ENCODE measurements around the gene CCR4.
"Not testable (repeated sequence)": the region's sequence is repeated elsewhere in the genome, so short reads cannot be mapped to it uniquely, and the experiment has no call there.

Gene CCR4

DNA sequence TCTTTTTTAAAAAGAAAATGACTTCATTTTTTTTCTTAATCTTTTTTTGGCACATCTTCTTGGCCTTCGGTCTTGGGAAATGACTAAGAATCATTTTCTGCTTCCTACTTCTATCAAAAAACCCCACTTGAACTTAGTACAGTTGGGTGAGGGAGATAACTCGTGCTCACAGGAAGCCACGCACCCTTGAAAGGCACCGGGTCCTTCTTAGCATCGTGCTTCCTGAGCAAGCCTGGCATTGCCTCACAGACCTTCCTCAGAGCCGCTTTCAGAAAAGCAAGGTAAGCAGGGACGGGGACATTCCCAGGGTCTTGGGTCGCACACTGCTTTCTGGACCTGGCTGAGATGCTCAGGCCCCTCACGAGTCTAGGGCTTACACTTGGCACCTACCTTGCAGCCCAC lies at the start of gene CCR4:
Gene CCR4 (plus strand): TSS at position 235 of the 402 bp plus-strand sequence. CDS start 1,779 bp downstream, outside the sequence.
- no peak for DNase-seq

DNA sequence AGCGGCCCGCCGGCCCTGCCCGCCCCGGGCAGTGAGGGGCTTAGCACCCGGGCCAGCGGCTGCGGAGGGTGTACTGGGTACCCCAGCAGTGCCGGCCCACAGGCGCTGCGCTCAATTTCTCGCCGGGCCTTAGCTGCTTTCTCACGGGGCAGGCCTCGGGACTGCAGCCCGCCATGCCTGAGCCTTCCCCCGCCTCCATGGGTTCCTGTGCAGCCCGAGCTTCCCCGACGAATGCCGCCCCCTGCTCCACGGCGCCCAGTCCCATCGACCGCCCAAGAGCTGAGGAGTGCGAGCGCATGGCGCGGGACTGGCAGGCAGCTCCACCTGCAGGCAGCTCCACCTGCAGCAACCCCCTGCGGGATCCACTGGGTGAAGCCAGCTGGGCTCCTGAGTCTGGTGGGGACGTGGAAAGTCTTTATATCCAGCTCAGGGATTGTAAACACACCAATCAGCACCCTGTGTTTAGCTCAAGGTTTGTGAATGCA lies 48.5 kb upstream of the CCR4 start:
- DNase-seq = not testable (repeated sequence)

DNA sequence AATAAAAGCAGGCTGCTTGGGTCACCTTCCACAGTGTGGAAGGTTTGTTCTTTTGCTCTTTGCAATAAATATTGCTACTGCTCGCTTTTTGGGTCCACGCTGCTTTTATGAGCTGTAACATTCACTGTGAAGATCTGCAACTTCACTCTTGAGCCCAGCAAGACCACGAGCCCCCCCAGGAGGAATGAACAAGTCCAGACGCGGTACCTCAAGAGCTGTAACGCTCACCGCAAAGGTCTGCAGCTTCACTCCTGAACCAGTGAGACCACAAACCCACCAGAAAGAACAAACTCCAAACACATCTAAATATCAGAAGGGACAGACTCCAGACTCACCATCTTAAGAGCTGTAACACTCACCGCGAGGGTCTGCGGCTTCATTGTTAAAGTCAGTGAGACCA lies 47.5 kb upstream of the CCR4 start:
- DNase-seq = no peak

DNA sequence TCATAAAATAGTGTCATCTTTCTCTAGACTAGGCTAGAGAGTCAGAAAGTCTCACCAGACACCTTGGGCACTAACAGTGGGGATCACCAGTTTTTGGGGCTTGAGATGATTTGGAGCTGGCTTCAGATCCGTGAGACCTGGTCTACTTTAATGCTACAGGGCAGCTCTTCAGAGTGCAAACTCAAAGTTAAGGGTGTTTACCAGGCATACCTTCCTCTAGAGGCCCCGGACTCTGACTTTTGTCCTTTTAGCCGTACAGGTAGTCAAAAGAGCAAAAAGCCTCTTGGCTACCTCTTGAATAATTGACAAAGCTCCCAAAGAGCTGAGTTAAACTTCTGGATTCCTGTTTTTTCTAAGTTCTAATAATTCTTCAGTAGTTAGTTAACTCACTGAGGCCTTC lies 41.4 kb upstream of the CCR4 start:
- DNase-seq = no peak

DNA sequence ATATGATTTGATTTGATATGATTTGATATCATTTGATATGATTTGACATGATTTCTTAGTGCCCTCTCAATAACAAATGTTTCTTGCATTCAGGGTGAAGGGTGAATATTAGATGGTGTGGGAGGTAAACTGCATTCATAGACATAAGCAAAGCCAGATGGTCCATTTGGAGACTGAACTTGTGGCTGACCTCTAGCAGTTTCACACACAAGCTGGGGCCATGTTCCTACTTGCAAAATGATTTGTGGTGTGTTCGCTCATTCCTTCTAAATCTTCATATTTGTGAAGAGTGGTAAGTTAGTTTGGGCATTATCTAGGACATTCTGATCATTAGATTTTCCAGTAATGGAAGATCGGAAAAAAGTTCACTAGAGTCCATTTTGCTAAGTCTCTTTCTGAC lies 40.5 kb upstream of the CCR4 start:
- DNase-seq = no peak

DNA sequence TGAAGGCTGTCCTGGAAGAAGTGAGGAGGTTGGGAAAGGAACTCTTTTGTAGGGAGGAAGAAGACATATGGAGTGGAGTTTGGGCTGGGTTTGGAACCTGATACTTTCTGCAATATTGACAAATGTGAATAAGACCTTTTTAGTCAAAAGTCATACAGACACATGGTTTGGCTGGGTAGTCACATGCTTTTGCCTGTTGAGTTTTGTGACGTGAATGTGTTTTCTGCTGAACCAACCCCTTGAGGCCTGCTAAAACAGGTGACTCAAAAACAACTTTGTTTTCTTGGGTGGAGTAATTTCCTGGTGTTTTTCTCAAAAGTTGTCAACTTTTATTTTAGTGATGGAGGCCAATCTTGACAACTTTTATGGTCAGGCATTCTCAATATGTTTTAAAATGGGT lies 39.4 kb upstream of the CCR4 start:
- no peak for DNase-seq

DNA sequence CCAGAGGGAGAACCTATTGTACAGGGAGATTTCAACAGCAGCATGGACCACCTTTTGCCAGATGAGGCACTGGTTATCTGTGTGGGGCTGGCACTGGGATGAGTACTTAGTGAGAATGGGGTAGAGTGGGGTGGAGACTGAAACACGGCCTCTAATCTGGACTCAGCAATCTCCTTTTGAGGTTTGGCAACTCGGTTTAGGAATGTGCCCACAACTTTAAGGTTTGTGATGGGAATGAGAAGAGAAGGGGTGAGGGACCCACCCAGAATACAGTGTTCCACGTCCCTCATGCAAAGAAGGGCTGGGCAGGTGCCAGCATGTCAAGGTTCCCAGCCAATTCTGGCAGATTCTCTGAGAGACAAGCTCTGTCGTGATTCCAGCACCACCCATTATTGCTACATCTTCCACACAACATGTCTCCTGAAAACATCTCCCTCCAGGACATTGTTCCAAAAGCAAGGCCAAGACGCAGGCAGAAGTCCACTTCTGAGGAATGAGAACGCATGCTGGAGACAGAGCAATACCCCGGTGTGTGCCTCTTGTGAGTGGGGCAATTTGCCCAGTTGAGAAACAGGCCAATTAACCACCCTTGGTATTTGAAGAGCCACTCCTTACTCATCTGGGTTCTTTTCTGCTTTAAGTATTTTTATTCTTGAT lies 37.5 kb upstream of the CCR4 start:
- no peak for DNase-seq

DNA sequence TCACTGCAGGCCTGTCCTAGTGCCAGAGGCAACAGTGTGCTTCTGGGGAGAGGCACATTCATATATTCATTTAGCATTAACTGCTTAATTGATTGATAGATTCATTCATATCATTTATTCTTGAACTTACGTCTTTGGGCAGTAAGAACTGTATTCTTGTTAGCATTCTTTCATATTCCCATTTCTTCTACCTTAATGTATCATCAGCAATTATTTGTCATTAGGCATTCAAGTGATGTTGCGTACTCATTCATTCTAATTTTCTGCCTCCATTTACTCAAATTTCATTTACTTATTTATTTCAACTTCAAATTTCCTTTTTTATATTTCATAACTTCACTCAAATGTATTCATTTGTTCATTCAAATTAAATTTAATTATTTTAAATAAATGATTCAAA lies 31.5 kb upstream of the CCR4 start:
- DNase-seq = no peak

DNA sequence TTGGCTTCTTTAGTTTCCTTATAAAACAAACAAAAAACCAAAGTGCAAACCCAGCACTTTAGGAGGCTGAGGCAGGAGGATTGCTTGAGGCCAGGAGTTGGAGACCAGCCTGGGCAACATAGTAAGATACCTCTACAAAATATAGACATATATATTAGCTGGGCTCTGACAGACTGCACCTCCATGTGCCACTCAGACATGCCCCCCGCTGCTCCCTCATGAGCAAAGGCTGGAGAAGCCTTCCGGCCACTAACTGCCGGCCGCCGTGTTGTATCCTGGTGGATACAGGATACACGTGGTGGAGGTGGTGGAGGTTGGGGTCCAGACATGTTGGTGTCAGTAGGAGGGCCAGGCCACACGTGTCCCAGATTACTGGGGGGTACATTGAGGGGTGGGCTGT lies 29.4 kb upstream of the CCR4 start:
- no peak for DNase-seq

DNA sequence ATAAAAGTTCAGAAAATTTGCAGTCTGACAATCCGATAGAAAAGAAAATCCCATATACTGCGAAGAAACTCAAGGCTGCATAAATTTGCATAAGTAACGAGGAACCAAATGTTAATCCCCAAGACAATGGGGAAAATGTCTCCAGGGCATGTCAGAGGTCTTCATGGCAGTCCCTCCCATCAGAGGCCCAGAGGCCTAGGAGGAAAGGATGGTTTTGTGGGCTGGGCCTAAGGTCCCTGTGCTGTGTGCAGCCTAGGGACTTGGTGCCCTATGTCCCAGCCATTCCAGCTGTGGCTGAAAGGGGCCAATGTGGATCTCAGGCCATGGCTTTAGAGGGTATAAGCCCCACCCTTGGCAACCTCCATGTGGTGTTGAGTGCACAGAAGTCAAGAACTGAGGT lies 21.3 kb upstream of the CCR4 start:
- no peak for DNase-seq

DNA sequence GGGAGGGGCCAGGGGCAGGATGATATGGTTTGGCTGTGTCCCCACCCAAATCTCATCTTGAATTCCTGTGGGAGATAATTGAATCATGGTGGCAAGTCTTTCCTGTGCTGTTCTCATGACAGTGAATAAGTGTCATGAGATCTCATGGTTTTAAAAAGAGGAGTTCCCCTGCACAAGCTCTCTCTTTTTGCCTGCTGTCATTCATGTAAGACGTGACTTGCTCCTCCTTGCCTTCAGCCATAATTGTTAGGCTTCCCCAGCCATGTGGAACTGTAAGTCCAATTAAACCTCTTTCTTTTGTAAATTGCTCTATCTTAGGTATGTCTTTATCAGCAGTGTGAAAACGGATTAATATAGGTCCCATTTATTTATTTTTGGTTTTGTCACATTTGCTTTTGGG lies 20.2 kb upstream of the CCR4 start:
- not testable (repeated sequence) for DNase-seq

DNA sequence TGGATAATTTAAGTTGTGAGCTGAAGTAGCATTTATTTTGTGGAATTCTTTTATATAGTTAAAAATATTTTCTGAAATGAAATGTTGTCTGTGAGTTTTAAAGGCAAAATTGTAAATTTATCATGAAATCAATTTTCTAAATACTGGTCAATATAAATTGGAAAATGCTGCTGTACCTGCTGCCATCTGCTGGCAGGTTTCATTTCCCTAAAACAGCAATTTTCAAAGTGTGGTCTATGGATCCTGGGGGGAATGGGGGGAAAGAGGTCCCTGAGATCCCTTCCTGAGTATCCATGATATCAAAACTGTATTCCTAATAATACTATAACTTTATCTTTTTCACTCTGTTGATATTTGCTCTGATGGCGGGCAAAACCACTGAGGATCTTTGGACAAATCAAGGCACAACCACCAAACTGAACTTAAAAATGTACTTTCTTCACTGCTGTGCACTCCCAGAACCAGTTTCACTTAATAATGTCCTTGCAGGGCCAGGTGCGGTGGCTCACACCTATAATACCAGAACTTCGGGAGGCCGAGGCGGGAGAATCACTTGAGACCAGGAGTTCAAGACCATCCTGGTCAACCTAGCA lies 17.2 kb upstream of the CCR4 start:
- DNase-seq = no peak

DNA sequence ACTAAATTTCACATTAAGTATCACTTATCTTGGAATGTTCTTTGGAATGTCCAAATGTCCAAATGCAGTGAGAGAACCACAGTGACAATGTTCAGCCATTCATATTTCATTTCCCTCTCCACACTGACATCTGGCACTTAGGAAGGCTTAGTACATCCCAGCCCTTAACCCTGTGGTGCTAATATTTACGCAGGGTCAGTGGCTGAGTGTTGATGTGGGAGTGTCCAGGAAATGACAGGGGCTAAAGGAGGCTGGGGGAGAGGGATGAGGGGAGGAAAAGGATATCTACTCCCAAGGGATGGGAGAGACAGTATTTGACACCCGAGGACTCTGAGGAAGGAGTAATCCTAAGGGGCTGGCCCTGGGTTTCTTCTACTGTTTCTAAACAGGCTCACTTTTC lies 14.1 kb upstream of the CCR4 start:
- DNase-seq = no peak

DNA sequence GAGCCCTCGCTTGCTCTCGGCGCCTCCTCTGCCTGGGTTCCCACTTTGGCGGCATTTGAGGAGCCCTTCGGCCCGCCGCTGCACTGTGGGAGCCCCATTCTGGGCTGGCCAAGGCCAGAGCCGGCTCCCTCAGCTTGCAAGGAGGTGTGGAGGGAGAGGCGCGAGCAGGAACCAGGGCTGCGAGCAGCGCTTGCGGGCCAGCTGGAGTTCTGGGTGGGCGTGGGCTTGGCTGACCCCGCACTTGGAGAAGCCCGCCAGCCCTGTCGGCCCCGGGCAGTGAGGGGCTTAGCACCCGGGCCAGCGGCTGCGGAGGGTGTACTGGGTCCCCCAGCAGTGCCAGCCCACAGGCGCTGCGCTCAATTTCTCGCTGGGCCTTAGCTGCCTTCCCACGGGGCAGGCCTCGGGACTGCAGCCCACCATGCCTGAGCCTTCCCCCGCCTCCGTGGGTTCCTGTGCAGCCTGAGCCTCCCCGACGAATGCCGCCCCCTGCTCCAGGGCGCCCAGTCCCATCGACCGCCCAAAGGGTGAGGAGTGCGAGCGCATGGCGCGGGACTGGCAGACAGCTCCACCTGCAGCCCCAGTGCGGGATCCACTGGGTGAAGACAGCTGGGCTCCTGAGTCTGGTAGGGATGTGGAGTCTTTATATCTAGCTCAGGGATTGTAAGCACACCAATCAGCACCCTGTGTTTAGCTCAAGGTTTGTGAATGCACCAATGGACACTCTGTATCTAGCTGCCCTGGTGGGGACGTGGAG lies 11.7 kb upstream of the CCR4 start:
- not testable (repeated sequence) for DNase-seq

DNA sequence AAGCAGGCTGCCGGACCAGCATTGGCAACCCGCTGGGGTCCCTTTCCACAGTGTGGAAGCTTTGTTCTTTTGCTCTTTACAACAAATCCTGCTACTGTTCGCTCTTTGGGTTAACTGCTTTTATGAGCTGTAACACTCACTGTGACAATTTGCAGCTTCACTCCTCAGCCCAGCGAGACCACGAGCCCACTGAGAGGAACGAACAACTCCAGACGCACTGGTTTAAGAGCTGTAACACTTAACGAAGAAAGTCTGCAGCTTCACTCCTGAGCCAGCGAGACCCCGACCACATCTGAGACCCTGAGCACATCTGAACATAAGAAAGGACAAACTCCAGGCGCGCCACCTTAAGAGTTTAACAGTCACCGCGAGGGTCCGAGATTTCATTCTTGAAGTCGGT lies 10.7 kb upstream of the CCR4 start:
- no peak for DNase-seq

DNA sequence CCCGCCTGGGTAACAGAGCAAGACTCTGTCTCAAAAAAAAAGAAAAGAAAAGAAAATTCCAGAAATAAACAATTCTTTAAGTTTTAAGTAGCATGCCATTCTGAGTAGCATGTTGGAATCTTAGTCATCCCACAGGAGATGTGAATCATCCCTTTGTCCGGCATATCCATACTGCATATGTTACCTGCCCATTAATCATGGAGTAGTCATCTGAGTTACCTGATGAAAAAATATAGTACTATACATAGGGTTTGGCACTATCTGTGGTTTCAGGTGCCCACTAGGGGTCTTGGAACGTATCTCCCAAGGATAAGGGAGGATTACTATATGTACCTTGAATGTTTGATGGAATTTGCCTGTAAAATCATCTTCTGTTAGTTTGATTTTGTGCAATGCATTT lies 6.3 kb upstream of the CCR4 start:
- DNase-seq = no peak

DNA sequence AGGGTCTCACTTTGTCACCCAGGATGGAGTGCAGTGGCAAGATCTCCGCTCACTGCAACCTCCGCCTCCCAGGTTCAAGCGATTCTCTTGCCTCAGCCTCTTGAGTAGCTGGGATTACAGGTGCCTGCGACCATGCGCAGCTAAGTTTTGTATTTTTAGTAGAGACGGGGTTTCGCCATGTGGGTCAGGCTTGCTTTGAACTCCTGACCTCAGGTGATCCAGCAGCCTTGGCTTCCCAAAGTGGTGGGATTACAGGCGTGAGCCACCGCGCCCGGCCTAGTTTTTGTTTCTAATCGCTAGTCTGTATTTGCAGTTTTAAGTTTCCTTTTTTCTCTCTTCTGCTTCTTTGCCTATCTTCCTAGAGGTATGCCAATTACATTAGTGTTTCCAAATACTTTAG lies 5.8 kb upstream of the CCR4 start:
- not testable (repeated sequence) for DNase-seq

DNA sequence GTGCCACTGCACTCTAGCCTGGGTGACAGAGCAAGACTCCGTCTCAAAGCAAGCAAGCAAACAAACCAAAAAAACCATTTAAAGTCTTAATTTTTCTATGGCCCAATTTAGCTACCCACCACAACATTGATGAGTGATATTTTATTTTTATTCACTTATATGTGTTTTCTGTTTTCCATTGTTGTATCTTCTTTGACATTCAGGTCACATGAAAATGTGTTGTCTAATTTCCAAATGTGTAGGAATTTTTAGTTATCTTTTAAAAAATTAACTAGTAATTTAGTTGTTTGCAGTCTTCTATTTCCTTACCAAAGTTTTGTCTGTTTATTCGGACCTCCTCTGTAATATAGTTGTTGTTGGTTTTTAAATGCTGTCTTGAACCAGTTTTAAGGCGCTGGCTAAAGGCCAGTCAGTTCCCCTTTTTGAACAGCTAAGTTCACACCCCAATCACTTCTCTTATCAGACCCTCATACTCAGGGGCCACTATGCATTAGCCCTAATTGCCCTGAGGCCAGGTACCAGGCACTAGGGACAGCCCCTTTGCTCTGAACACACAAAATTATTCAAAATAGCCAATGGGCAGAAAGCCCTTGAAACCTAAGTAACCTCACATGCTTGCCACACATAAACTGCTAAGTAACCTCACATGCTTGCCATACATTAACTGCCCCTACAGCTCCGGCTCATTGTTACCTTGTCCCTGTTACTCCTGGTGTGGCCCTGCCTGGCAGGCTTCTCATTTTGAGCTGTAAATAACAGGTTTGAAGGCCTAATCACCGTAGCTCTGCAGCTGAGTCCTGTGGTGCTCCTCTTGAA lies 4.3 kb upstream of the CCR4 start:
- no peak for DNase-seq

DNA sequence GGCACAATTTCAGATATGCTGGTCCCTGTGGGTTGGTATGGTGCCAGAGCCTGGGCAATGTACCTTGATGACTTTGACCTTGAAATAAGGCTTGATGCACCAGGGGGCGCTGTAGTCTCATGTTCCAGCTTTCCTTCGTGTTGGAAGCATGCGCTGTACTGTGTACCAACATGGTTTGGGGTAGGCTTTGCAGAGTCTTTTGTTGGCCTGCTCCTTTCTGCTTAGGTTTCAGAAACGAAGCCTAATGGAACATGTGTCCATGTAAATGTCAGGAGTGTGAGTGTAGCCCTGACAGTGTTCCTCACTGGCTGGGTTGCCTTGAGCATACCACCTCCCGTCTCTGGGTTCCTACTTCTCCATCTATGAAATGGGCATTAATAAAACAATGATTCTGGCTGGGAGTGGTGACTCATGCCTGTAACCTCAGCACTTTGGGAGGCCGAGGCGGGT lies 3.6 kb upstream of the CCR4 start:
- DNase-seq = peak; percentile 21

DNA sequence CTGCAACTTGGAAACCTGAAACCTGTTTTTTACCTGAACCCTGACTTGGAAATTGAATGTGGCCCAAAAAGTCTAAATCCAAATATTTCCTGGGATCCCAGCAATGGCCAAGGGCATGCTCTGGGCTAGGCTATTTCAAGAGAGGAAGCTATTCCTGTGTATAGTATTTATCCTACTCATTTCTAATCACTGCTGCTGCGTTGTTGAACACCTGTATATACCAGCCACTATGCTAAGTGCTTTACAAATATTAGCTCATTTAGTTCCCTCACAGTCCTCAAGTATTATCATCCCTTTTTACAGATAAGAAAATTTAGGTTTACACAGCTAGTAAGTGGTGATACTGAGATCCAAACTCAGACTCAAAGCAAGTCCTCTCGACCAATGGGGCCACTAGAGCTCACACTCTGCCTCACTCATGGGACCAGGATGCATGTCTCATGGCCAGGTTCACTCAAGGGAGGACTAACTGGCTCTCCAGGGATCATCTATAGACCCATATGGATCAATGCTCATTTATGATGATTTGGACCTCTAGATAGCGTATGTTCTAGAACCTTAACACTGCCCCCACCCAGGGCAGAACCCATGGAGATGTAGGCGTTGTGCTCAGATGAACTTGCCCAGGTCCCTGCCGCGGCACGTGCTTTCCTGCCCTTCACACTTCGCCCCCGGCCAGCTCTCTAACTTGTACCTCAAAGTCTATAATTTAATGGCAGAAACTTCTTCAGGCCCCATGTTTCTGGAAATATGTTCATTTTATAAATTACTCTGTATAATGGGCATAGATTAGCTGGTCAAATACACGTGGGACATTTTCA lies 2.6 kb upstream of the CCR4 start:
- DNase-seq = no peak

DNA sequence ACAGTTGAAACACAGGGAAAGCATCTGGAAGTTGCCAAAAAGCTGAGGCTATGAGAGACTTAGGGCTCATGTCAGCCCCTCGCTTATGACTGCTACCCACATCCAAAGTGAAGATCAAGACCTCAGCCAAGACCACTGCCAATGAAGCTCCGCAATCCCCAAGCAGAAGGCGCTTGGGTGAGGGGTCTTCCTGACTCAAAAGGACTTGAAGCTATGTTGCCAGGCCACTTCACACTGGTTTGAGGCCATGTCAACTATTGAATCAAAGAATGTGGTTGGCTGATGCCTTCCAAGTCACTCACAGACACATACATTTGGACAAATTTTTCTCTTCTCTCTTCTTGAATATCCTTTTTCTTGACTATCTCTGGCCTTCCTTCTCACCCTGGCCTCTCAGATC lies 928 bp upstream of the CCR4 start:
- no peak for DNase-seq

DNA sequence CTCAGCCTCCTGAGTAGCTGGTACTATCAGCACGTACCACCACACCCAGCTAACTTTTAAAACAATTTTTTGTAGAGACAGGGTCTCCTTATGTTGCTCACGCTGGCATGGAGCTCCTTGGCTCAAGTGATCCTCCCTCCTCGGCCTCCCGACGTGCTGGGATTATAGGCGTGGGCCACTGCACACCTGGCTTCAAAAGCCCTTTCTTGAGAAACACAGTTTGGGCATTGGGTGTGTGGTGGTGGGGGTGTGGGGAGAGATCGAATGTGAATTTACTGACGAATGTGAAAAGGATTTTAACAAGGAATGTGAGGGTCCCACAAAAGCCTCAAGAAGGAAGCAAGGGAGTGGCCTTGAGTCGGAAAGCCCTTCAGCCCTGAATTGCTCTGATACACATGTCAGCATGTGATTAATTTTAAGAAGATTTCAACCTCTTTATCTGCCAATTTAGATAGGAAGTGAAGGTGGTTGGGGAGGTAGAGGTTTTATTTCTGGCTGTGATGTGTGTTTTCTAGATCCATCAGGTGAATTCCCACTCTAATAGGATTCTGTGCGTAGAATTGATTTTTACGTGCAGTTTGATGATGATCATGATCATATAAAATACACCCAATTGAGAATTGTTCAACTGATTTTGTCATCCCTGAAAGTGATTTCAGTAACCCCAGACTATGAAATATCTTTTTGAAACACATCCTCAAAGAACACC lies 1.1 kb downstream of the CCR4 start:
- DNase-seq = no peak

All from NCI-H2171 treated with DMSO at 0.1 percent for 48 hours (cell line).